ENCODE data around the gene EFCAB11.

The EFCAB11 gene

DNA sequence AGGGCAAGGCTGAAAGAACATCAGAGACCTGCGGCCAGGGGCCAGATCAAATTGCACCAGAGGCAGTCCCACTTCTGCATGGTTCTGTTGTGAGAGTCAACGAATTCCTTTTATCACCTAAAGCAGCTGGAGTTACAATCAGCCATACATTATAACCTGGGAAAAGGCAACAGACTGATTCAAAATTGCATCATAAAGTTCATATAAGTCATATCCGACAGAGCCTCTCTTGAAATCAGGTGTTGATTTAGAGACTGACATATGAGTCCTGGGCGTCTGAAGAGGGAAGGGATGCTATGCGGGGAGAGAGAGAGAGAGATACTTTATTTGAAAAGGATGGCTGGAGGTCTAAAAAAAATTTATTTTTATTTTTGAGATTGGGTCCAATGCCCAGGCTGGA is 89.4 kb downstream of the EFCAB11 start:
- DNase-seq (ENCODE audit: low spot score), result no peak

DNA sequence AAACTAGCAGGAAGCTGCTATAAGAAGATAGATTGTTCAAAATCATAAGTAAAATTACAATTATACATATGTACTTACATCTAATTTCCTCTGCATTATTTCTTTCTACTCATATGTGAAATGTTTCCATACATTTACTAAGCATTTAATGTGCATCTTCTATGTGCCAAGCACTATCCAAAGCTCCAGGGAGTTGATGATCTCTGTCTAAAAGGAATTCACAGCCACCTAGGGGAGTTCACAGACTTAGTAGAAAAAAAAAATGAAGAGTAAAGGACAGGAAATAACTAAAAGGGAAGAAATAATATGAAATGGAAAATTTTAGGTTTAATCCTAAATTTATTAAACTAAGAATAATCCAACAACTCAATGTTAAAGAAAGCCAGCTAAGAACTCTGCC is 91.7 kb downstream of the EFCAB11 start:
- no peak for DNase-seq (ENCODE audit: low spot score)

DNA sequence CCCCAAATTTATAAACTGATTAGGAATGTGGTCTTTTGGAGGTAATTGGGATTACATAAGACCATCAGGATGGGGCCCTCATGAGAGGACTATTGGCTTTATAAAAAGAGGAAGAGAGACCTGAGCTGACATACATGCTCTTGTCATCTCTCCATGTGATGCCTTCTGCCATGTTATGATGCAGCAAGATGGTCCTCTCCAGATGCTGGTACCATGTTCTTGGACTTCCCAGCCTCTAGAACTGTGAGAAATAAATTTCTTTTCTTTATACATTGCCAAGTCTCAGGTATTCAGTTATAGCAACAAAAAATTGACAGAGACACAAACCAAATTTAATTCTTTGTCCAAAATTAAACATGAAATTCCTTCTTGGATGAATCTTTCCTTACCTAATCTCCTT is 92.9 kb downstream of the EFCAB11 start:
- DNase-seq (ENCODE audit: low spot score), result no peak

DNA sequence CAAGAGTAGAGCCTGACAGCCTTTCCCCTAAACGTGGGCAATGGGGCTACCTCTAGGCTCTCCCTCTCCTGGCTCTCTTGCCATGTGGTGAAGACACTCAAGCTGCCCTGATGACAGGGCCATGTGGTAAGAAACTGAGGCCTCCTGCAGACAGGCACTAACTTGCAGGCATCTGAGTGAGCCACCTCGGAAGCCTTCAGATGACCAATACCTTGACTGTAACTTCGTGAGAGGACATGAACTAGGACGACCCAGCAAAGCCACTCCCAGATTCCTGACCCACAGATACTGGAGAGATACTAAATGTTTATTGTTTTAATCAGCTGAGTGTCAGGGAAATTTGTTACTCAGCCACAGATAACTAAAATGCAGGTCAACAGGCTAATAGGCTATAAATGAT is 96.4 kb downstream of the EFCAB11 start:
- no peak for DNase-seq (ENCODE audit: low spot score)

DNA sequence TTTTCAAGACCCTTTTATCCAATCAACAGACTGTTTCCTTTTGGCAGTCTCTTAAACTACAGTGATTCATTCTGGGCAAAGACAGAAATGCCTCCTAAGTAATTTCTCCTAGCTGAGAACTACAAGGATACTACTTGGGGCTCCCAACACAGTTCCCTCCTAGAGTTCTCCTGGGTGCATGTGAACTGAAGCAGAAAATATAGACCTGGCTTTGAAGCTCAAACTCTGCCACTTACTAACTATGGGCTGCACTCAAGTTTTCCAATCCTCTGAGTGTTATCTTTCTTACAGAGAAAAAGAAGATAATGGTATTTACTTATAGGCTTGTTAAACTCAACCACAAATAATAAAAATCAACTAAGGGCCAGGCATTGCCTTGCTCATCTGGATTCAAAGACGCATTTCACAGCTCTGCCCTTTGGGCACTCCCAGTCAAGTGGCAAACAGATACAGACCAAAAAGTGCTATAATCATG is 97.6 kb downstream of the EFCAB11 start:
- no peak for DNase-seq (ENCODE audit: low spot score)

DNA sequence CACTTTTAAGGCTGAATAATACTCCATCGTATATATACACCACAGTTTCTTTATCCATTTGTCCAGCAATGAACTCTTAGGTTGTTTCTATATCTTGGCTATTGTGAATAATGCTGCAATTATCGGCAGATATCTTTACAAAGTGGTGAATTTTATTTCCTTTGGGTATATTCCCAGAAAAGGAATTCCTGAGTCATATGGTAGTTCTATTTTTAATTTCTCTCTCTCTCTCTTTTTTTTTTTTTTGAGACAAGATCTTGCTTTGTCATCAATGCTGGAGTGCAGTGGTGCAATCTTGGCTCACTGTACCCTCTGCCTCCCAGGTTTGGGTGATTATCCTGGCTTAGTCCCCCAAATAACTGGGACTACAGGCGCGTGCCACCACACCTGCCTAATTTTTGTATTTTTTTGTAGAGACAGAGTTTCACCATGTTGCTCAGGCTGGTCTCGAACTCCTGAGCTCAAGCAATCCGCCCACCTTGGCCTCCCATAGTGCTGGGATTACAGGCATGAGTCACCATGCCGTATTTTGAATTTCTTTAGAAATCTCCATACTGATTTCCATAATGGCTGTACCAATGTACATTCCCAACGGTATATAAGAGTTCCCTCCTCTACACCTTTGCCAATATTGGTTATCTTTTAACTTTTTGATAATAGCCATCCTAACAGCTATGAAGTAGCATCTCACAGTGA is 98.4 kb downstream of the EFCAB11 start:
- no peak for DNase-seq (ENCODE audit: low spot score)

DNA sequence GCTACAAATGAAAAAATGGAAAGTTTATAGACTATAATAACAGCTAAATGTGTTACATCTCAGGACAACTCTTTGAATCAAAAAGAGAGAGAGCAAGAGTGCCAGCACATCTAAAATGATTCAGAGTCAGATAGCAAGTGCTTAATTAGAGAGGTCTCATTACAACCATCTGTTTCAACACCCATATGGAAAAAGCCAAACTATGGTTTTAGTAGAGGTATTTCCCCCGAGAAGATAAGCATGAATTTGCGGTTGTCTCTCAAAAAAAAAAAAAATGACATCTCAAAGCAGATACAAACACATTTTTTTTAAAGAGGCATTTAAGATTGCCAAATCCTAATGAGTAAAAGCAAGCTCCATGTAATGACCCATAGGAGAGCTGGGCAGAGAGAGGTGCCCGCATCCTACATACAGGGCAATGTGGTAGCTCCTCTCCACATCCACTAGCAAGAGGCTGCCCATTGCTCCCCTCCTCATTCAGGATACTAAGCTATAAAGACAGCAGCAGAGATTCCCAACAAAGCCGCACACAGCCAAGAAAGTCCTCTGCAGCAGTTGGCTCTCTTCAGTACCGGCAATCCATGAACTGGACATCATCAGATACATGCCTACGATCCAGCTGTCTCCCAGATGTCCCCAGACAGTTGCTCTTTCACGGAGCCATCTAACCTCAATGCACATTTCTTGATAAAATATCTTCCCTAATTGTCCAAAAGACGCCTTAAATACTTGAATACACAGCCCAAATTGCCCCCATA is 100.4 kb downstream of the EFCAB11 start:
- DNase-seq (ENCODE audit: low spot score), result no peak

DNA sequence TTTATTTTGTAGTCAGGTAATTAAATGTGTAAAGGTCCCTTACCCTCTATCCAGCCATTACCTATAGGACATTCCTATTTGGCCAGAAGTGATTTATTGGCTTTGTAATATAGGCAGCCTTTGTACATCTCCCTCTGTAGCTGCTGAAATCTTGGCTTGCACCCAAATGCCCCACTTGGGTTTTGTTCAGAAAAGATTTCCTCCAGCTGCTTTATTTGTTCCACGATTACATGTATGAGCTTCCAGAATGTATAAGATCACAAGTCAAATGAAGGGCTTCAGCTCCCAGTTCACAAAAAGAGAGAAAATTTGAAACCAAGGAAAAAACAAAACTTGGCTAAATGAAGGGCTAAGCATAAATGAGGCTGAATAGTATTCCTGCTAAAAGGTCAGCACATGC is 103.4 kb downstream of the EFCAB11 start:
- no peak for DNase-seq (ENCODE audit: low spot score)

DNA sequence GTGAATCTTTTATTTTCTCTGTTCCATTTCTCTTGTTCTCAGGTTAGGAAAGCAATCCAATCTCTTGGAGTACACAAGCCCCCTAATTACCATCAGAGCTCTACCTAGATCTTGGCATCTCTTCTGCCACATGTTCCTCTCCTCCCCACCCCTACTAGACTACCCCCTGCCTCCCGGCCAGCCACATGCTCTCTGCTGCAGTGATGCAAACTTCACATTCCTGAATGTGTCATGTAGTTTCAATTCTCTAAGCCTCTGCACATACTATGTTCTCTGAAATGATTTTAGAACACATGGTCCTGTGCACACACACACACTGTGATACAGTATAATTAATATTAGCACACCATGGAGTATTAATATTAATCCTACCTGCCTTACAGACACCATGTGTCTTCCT is 104.6 kb downstream of the EFCAB11 start:
- DNase-seq (ENCODE audit: low spot score), result no peak

DNA sequence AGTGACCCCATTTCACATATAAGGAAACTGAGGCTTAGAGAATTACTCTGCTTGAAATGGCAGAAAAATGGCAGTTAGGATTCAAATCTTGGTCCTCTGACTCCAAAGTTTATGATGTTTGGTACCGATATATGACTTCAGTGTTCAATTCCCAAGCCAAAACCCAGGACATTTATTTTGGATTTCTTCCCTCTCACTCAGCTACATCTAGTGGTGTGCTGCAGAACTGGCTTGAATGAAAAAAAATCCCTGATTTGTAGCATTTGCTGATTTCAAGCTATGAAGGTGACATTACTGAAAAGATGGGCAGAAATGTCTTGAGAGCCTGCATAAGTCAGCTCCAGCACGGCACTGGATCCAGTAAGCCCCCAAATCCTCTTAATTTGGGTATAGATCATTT is 106.4 kb downstream of the EFCAB11 start:
- no peak for DNase-seq (ENCODE audit: low spot score)

DNA sequence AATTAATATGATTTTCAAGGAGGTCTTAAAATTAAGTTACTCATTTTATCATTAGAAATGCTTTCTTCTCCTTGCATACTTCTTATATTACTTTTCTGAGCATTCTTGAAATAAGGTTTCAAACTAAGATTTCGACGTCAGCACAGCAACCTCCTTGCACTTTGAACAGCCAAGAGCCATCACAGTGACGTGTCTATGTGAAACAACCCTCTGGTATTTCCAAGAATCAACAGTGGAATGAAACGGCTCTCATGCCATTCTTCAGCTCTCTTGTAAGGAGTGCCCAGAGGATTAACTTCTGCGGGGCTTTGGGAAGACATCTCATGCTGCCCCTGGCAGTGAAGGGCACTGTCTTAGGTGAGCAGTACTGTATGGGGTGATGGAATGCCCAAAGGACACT is 109.2 kb downstream of the EFCAB11 start:
- no peak for DNase-seq (ENCODE audit: low spot score)

DNA sequence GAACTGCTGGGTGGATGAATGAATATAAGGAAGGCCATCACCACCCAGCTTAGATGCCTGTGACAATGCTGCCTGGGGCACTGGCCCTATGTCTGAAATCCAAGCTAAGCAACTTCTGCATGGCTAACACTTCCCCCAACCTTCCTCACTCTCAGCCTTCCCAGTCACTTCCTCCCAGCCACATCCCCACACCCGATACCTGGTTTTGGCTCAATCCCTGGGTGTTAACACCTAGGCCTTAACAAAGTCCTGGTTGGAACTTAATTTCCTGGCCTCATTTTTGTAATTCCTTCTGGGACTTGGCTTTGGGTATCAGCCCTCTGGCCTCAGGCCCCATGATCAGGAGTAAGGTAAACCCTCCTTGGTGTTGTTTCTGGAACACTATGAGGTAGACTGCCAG is 110.0 kb downstream of the EFCAB11 start:
- DNase-seq (ENCODE audit: low spot score), result no peak

DNA sequence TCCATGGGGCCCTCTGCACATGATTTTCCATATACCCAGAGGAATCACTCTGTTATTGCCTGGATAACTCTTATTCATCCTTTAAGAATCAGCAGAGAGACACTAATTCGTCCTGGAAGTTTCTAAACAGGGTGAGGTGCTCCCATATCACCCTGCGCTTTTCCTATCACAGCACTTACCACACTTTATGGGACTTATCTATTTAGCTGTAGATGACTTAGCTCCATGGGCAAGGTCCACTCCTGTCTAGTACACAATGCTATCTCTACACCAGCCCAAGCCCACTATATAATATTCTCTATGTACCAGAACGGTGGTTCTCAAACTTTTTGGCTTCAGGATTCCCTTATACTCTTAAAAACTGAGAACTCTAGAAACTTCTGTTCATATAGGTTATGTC is 111.7 kb downstream of the EFCAB11 start:
- DNase-seq (ENCODE audit: low spot score), result no peak

DNA sequence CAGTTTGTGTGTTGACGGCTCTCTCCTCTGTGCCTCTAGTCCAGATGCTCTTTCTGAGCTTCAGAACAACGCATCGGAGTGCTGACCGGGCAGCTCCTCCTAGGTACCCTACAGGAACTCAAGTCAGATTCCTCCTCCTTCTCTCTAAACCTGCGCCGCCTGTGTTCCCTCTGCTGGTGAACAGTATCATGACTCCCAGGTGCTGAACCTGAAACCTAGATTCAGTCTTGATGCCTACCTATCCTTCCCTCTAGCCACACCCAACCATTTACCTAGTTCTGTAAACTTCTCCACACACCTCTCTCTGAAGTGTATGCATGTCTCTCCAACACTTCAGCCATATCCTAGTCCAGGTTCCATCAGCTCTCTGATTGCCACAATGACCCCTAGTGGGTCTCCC is 112.7 kb downstream of the EFCAB11 start:
- DNase-seq (ENCODE audit: low spot score), result no peak

DNA sequence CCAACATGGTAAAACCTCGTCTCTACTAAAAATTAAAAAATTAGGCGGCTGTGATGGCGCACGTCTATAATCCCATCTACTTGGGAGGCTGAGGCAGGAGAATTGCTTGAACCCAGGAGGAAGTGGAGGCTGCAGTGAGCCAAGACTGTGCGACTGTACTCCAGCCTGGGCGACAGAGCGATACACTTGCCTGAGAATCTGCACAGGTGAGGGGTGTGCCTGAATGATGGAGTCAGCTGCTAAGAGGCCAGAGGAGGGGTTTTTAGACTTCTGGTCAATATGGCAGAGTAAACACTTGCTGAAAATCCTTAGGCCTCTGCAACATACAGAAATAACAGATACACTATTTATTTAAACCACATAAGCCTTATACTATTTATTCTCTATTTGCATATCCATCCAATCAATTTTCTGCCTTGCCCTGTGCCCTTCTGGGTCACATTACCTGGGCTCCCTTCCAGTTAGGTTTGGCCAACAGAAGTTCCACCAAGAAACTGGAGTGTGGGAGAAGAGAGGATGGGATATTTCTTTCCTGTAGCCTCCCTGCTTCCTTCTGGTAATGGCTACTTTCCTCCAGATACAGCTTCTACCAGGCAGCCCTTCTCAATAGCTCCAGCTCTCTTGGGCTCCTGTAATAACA is 117.6 kb downstream of the EFCAB11 start:
- no peak for DNase-seq (ENCODE audit: low spot score)

DNA sequence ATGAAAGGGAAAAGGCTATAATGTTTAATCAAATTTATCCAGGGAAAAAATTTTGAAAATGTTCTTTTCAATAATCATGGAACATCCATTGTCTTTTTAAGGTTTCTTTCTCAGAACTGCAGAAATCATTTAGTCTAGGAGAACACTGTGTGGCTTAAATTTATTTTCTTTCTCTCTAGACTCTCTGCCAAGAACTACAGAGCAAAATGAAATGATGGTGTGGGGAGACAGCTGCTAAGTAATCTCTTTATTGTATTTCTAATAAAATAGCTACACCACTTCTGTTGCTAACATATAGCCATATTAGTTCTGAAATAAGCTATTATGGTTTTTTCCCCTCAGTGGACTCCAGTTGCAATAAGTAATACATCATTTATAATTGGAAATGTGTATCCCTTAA is 120.9 kb downstream of the EFCAB11 start:
- DNase-seq (ENCODE audit: low spot score), result no peak

DNA sequence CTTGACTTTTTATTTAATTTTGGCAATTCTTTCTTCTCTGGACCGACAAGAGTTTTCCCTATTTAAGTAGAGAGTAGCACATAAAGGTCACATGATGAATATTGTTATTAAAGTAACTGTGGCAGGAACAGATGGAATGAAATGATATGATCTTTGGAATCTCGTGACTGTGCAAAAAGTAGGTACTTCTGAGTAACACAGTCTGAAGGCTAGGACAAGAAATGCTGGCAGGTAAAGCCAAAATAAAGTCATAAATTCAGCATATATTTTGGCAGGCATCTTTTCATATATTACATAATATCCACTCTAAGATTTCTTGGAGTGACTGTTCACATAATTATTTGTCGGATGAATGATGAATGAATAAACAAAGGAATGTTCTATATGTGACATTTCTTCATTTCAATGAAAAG is 121.4 kb downstream of the EFCAB11 start:
- no peak for DNase-seq (ENCODE audit: low spot score)

DNA sequence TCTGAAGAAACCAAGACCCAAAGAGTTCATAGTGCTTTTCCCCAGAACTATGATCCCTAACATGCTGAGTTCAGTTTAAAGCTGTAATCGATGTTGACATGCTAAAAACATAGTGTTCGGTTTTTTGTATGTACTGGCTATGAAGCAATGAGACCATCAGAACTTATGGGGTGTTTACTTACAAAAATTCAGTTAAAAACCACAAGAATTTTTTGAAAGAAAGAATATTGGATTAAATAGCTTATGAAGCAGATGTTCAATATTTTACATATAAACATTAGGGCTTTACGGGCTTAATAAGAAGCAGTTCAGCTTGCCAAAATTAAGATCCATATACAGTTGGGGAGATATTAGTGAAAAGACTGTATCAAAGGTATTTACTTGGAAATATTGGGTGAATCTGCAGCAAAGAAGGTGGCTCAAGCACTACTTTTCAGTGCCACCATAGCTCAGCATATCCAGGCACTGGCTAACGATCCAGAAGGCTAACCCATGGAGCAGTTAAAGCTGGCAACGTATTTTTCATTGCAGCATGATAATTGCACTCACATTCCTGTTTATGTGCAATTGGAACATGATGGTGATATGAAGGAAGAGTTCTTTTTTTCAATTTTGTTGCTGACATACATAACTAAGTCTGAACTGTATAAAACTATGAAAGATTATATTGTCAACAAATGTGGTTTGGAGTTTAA is 125.9 kb downstream of the EFCAB11 start:
- DNase-seq (ENCODE audit: low spot score), result no peak

DNA sequence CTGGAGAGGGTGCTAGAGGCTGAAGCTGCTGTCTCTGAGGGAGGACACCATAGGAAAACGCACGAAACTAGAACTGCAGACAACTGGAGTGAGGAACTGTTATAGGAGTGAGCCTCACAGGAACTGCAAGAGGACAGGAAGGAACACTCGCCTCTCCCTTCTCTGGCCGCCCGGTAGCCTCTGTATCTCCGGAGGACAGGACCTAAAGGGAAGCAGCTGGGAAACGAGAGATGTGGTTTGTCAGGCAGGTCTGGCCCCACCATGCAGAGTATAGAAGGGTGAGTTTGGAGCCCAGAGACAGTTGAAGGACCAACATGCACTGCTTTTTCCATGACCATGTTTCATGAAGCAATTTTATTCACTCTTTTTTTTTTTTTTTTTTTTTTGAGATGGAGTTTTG is 127.3 kb downstream of the EFCAB11 start:
- DNase-seq (ENCODE audit: low spot score), result no peak

DNA sequence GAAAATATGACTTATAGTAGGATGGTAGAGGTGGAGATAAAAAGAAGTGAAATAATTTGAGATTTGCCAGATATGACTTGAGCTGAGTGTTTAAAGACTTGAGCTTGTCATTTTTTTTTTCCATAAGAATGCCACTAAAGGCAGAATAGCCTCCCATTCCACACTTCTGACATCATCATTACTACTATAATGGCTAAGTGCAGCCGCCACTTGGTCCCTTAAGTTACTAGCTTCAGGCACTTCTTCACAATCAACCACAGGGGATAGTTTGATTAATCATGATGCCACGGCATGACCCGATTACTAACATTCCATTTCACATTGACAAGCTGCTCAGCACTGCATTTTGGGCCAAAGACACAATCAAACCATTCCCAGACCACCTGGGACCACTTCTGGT is 127.9 kb downstream of the EFCAB11 start:
- DNase-seq (ENCODE audit: low spot score), result no peak

DNA sequence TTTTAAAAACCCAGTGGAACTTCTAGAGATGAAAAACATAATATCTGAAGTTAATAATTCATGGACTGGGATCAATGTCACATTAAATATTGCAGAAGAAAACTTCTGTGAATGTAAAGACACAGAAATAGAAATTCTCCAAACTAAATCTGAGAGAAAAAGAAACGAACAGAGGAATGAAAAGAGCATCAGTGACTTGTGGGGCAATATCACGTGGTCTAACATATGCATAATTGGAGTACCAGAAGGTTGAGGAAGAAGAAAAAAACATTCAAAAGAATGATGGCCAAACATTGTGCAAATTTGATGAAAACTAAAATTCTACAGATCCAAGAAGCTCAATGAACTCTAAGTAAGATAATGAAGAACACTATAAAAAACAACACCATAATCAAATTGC is 130.8 kb downstream of the EFCAB11 start:
- DNase-seq (ENCODE audit: low spot score), result no peak

DNA sequence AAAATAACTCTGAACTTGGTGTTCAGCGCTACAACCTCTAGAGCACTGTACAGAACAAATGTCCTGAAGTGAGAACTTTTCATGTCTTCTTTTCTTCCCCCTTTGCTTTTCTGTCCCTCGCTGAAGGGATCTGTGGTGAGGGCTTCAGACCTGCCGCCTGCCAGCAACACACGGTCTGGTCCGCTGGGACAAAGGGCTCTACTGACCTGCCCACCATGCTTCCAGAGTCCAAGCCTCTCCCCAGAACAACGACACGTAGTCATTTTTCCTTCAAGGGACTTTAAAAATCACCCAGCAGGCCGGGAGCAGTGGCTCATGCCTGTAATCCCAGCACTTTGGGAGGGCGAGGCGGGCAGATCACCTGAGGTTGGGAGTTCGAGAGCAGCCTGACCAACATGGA is 140.4 kb downstream of the EFCAB11 start:
- no peak for DNase-seq (ENCODE audit: low spot score)

DNA sequence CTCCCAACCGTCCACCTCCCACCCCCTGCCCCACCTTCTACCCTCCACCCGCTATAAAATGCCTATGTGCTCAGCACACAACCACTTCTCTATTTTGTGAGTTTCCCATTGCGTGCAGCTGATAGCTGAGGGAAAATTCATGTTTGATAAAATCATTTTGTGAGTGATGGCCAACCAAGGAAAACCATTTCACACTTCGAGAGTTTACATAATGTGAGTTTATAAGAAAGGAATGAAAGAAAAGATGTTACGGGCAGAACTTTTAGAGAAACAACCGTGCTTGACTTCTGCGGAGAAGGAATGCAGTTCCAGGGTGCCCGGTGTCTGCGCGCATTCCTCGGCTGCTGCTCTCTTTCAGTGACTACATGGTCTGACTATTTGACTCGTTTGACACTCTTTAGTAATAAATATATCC is 140.9 kb downstream of the EFCAB11 start:
- no peak for DNase-seq (ENCODE audit: low spot score)

Measured in activated CD4-positive, alpha-beta T cell treated with anti-CD3 and anti-CD28 coated beads, Interleukin-2, Interleukin-4, amounts not matched to agents 100 ng/mL and 50 ng/mL, durations not matched to agents 16 hours and 8 hours (primary cell).